ENCODE results near the gene FSHR.

- TF ChIP-seq POLR2A (IDR thresholded peaks at IDR 0.05): no peak
- TF ChIP-seq, protein P1, sequence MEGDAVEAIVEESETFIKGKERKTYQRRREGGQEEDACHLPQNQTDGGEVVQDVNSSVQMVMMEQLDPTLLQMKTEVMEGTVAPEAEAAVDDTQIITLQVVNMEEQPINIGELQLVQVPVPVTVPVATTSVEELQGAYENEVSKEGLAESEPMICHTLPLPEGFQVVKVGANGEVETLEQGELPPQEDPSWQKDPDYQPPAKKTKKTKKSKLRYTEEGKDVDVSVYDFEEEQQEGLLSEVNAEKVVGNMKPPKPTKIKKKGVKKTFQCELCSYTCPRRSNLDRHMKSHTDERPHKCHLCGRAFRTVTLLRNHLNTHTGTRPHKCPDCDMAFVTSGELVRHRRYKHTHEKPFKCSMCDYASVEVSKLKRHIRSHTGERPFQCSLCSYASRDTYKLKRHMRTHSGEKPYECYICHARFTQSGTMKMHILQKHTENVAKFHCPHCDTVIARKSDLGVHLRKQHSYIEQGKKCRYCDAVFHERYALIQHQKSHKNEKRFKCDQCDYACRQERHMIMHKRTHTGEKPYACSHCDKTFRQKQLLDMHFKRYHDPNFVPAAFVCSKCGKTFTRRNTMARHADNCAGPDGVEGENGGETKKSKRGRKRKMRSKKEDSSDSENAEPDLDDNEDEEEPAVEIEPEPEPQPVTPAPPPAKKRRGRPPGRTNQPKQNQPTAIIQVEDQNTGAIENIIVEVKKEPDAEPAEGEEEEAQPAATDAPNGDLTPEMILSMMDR (IDR thresholded peaks at IDR 0.05): no peak
Observed at GRCh38 chr2:48940606-48941005, 213.7 kb downstream of the FSHR start.

Data from upper lobe of left lung (tissue), 4 donors.